ENCODE results near the gene SMIM33.
"Not testable (repeated sequence)": the region's sequence is repeated elsewhere in the genome, so short reads cannot be mapped to it uniquely, and the experiment has no call there.

Gene SMIM33

DNA sequence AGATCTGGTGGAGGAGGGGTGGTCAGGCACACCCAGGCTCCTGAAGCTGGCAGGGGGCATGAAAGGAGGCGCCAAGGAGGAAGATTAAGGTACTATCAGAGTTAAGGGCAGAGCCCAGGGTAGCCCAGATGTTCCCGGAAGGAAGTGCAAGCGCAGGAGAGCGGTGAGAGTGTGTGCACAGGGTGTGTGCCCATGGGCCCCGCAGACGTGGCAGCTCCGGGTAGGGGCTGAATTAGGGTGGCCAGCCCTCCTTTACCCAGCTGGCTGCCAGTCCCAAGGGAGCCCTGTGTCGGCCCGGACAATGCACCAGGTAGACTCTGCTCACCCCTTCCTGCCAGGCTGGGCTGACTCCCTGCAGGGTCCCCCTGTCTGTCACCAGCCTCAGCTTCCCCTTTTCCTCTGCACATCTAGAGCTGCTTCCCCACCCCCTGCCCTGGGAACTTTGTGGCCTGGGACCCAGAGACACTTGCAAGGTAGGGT, at the start of gene SMIM33:
SMIM33 (plus strand) TSS at position 184 of the 480 bp plus-strand sequence; CDS start at position 302, 118 bp downstream.
- DNase-seq (ENCODE audit: low read depth in 3 of 3) = no peak

DNA sequence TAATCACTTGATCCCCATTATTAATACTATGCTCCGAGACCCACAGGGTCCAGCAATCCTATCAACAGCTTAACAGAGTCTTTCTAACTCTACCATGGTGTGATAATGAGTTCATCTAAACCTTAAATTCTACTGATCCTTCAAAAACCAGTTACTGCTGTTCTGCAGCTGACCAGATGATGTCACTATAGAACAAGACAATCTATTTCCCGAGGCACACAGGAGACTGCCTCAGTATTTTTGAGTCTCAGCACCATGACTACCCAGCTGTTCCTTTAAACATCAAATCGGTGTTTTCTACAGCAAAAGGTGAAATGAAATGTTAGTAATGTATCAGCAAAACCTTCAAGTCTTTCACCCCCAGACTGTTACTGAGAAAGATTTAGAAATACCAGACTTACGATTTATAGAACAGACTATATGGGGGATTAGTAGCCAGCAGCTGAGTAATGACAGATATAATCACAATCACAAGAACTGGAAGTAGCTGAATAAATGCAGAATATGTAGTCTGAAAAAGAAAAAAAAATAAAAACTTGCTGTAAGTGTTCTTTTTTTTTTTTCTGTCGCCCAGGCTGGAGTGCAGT, 48.4 kb upstream of the SMIM33 start:
- peak in 1 of 3 donors; percentile 34 for DNase-seq (ENCODE audit: low read depth in 3 of 3)

DNA sequence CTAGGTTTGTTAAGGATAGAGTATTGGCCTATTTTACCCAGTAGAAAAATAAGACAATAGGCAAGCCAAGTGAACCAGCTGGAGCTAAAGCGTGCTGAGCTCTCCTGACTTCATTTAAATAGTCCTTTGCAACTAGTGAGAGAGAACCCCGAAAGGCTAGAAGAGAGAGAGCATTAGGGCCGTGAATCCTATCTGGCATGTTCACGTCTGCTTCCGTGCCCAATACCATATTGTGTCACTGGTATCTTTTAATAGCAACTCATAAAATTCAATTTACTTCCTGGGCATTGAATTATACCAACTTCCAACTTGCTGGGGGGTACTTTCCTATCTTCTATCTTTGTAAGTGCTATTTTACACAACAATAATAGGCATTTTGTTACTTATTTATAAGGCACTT, 45.3 kb upstream of the SMIM33 start:
- DNase-seq (ENCODE audit: low read depth in 3 of 3) = no peak

DNA sequence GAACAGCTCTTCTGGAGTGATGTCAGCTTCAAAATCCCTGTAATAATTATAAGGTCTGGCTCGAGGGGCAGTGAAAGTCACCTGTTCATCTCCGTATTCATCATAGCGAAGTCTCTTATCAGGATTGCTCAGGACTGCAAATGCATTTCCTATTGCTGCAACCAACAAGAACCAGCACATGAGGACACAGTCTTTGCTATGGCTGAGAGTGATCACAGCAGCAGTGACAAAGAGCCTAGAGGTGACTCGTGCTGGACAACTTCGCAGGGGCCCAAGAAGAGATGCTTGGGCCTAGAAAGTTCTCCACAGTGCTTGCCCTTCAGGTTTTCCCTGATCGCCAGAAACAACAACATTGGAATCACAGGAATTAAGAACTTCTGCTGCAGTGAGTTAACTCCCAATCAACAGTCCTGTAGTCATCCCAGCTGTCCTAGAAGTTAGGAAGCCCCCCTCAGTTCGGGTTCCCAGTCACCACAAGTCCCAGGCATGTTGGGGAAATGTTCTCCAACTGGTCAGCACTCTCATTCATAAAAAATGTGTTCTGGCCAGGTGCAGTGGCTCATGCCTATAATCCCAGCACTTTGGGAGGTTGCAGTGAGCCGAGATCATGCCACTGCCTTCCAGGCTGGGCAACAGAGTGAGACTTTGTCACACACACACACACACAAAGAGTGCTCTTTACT, 44.5 kb upstream of the SMIM33 start:
- DNase-seq (ENCODE audit: low read depth in 3 of 3) = no peak

DNA sequence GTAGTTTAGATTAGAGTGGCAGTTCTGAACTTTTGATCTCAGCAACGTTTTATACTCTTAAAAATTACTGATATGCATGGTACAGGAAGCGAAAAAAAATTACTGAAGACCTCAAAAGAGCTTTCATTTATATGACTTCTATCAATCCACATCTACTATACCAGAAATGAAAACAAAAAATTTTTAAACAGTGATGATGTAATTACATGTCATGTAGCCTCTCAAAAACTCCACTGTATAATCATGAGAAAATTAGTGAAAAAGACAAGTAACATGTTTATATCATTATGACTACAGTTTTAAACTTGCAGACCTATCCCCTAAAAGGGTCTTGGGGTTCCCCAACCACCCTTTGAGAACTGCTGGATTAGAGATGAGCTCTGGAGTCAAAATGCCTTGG, 40.8 kb upstream of the SMIM33 start:
- no peak for DNase-seq (ENCODE audit: low read depth in 3 of 3)

DNA sequence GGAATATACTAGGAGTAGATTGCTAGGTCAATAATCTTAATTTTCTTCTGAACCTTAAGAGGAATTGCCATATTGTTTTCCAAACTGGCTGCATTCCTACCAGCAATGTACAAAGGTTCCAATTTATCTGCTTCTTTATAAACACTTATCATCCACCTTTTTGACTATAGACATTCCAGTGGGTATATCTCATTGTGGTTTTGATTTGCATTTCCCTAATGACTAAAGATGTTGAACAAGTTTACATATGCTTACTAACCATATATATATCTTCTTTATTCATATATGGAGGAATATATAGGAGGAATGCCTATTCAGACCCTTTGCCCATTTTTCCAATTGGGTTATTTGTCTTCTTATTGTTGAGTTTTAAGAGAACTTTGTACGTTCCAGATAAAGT, 39.1 kb upstream of the SMIM33 start:
- DNase-seq (ENCODE audit: low read depth in 3 of 3) = no peak

DNA sequence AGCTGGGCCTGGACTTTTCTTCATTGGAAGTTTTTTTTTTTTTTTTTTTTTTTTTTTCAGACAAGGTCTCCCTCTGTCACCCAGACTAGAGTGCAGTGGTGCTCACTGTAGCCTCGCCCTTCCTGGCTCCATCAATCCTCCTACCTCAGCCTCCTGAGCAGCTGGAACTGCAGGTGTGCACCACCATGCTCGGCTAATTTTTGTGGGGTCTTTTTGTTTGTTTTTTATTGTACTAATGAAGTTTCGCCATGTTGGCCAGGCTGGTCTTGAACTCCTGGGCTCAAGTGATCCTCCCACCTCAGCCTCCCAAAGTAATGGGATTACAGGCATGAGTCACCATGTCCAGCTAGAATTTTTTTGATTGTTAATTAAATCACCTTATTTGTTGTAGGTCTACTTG, 35.1 kb upstream of the SMIM33 start:
- DNase-seq (ENCODE audit: low read depth in 3 of 3) = no peak

DNA sequence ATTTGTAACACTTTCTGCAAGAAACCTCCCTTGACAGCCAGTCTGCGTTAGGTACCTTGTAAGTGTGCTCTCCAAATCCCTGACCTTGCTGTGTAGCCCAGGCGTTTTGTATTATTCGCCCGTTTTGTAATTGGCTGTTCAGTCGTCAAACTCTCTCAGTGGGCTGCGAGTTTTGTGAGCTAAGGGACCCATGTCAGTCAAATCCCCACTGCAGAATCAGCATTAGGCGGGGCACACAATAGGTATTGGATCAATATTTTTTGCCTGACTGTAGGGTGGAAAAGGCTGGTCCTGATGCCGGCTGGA, 32.1 kb upstream of the SMIM33 start:
- DNase-seq (ENCODE audit: low read depth in 3 of 3) = no peak

DNA sequence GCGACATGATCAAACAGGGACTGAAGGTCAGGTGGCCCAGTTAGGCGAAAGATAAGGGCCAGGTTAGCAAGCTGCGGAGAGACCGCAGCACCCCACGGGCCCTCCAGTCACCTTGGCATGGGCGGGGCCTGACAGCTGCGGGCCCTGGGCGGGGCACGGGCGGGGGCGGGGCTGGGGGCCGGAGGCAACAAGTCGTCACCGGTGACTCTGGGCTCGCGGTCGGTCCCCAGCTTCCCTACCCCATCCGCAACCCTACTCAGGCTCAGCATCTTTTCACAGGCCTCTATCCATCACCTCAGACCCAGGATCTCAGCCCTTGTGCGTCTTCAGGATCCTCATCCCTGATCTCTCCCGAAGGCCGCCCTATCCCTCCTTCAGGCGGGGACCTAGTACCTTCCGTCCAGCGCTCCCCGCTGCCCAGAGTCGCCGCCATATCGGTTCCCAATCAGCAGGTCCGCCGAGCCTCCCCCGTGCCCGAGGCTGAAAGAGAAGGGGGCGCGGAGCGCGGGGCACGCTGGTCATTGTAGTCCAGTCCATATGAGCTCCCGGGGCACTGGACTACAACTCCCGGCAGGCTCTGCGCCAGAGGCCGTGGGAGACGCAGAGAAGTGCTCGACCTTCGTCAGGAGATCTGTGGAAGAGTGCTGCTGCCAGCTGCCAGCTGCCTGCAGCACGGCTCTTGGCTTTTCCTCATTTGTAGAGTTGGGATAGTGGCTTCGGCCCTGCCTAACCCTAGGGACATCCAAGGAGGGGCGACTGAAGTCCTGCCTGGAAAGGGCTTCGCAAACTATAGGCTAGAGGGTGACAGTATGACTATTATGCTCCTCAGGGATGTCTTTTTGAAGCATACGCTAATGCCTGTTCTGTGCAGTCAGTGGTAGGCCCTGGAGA, 31.5 kb upstream of the SMIM33 start, which contains the start of gene DNAJC18:
DNAJC18 (minus strand) TSS at position 513 of the 891 bp plus-strand sequence; CDS start at position 433, 80 bp downstream.
- peak; percentile 82 to 93 (median 87) for DNase-seq (ENCODE audit: low read depth in 3 of 3)

DNA sequence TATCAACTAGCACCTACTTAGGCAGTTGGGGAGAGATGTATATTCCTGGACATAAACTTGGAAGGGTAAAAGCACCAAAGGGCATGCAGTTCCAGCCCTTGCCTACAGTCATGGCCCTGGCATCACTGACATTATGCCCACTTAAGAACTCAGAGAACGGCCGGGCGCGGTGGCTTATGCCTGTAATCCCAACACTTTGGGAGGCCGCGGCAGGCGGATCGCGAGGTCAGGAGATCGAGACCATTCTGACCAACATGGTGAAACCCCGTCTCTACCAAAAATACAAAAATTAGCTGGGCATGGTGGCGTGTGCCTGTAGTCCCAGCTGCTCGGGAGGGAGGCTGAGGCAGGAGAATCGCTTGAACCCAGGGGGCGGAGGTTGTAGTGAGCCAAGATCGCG, 30.4 kb upstream of the SMIM33 start:
- DNase-seq (ENCODE audit: low read depth in 3 of 3) = not testable (repeated sequence)

DNA sequence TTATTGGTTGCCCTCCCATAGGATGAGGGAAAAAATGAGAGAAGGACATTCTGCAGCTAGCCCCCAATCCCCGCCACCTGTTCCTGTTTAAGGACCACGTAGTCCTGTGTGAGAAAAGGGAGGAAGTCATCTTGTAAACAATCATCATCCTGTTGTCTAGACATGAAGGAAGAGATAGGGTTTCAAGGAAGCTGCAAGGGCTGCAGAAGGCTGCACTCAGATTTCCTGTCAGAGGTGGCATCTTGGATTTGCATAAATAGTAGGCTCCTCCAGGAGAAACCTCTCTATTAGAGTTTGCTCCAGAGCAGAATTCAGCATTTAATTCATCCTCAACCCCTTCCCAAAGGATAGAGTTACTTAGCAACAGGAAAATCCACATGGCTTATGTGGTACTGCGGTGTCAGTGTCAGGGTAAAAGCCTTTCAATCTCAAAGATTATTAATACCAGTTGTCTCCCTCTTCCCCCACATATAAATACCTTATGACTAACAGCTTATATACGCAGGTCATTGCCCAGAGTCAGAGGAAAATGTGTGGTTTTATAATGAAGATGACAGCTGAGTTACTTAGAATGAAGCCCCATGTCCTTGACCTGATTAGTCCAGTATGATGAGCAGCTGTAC, 26.9 kb upstream of the SMIM33 start:
- DNase-seq (ENCODE audit: low read depth in 3 of 3) = no peak

DNA sequence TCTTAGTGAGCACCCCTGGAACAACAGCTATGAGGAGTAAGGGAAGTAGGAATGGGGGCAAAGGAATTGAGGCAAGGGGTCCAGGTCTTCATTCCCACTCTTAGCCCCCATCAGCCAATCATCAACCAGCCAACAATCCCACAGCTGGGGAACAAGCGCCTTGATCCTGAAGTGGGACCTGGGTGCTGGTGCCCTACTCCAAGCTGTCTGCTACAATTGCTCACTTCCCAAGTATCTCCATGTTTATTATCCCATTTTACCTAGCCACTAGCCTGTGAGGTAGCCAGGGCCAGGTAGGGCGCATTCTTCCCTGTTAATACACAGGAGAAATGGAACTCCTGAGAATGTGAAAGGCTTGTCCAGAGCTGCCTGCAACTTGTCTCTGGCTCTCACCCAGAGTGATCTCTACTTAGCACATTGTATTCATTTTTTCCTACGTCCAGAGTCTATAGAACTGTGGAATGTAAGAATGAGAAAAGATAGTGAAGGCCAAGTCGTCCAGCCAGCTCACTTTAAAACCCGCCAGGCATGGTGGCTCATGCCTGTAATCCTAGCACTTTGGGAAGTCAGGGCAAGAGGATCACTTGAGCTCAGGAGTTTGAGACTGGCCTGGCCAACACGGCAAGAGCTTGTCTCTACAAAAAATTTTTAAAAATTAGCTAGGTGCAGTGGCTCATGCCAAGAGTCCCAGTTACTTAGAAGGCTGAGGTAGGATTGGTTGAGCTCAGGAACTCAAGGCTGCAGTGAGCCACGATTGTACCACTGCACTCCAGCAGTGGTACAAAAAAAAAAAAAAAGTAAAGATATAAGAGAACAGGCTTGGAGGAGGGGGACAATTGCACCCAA, 25.3 kb upstream of the SMIM33 start:
- no peak for DNase-seq (ENCODE audit: low read depth in 3 of 3)

DNA sequence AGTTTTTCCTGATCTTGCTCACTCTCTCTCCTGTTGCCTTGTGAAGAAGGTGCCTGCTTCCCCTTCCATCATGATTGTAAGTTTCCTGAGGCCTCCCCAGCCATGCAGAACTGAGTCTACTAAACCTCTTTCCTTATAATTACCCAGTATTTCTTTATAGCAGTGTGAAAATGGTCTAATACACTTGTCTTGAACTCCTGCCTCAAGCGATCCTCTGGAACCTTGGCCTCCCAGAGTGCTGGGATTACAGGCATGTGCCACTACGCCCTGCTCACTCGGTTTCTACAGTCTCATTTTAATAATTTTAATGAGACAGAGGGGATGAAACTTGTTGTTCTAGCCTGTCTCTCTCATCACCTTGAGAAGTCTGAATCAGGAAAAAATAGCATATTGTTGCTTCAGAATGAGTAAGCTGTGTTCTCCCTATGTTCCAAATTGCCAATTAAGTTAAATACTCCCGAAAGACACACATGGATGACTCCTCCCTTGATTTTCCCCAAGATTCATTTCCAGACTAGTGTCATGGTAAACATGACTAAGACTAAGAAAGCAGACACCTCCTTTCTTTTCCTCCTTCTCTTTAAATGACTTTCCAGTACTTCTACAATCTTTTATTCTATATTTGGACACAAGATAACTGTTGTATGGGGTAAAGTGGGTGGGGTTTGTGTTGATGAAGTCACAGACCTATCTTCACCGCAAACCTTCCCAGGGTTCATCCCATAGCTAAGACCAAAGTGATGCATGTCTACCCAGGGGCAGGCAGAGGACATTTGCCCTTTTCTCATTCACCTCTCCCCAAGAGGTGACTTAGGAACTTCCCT, 23.6 kb upstream of the SMIM33 start:
- peak in 1 of 3 donors; percentile 48 for DNase-seq (ENCODE audit: low read depth in 3 of 3)

DNA sequence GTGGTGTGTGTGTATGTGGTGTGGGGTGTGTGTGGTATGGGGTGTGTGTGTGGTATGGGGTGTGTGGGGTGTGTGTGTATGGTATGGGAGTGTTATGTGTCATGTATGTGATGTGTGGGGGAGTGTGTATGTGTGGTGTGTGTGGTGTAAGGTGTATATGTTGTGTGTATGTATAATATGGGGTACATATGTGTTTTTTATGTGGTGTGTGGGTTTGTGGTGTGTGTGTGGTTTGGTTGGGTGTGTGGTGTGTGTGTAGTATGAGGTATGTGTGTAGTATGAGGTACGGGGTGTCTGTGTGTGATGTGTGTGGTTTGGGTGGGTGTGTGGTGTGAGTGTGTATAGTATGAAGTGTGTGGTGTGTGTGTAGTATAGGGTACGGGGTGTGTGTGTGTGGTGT, 19.6 kb upstream of the SMIM33 start:
- DNase-seq (ENCODE audit: low read depth in 3 of 3) = no peak

DNA sequence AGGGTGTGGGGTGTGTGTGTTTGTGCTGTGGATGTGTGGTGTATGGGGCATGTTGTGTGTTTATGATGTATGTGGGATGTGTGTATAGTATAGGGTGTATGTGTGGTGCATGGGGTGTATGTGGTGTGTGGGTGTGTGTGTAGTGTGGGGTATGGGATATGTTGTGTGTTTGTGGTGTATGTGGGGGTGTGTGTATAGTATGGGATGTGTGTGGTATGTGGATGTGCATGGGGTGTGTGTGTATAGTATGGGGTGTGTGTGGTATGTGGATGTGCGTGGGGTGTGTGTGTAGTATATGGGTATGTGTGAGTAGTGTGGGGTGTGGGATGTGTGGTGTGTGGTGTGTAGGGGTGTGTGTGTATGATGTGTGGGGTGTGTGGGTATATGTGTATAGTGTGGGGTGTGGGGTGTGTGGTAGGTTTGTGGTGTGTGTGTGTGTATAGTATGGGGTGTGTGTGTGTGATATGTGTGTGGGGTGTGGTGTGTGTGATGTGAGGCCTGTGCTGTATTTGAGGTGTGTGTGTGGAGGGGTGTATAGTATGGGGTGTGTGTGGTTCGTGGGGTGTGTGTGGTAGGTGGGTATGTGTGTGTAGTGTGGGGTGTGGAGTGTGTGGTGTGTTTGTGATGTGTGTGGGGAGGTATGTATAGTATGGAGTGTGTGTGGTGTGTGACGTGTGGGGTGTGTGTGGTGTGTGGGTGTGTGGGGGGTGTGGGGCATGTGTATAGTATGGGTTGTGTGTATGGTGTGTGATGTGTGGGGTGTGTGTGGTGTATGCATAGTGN, 18.7 kb upstream of the SMIM33 start:
- no peak for DNase-seq (ENCODE audit: low read depth in 3 of 3)

DNA sequence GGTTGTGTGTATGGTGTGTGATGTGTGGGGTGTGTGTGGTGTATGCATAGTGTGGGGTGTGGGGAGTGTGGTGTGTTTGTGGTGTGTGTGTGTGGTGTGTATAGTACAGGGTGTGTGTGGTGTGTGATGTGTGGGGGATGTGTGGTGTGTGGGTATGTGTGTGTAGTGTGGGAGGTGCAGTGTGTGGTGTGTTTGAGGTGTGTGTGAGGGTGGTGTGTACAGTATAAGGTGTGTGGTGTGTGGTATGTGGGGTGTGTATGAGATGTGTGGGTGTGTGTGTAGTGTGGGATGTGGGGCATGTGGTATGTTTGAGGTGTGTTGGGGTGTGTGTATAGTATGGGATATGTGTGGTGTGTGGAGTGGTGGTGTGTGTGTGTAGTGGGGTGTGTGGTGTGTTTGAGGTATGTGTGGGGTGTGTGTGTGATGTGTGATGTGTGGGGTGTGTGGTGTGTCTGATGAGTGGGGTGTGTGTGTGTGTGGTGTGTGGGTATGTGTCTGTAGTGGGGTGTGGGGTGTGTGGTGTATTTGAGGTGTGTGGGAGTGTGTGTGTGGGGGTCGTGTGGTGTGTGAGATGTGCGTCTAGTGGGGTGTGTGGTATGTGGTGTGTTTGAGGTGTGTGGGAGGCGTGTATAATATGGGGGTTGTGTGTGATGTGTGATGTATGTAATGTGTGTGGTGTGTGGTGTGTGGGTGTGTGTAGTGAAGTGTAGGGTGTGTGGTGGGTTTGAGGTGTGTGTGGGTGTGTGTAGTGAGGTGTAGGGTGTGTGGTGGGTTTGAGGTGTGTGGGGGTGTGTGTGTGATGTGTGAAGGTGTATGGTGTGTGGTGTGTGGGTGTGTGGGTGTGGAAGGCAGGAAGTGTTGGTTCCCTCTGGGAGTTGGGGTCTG, 16.9 kb upstream of the SMIM33 start:
- no peak for DNase-seq (ENCODE audit: low read depth in 3 of 3)

DNA sequence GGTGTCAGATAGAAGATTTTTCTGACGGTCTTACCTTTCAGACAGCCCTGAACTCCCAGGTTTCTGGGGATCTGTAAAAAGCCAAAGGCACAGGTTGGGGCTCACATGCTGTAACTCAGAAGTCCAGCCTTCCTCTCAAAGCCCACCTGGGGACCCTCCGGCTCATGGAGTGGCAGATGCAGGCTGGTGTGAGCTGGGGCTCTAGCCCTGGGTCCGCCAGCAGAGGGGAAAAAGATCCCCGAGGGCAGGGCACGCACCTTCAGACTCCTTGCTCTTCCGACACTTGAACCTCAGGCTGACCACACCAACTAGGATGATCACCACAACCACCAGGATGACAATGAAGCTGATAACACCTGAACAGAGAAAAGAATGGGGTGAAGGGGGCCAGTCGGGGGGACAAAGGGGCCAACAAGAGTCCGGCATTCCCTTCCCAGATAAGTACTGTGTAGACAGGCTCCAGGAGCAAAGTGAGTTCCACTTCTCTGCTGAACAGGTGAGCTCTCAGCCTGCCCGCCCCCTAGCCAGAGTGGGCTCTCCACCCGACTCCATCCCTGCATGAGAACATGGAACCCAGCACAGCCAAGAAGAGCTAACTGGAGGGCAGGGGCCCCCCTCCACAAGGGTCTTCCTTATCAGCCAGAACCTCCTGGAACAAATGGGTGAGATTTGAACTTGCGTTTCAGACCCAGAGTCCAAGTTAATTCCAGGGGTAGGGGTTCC, 16.1 kb upstream of the SMIM33 start:
- no peak for DNase-seq (ENCODE audit: low read depth in 3 of 3)

DNA sequence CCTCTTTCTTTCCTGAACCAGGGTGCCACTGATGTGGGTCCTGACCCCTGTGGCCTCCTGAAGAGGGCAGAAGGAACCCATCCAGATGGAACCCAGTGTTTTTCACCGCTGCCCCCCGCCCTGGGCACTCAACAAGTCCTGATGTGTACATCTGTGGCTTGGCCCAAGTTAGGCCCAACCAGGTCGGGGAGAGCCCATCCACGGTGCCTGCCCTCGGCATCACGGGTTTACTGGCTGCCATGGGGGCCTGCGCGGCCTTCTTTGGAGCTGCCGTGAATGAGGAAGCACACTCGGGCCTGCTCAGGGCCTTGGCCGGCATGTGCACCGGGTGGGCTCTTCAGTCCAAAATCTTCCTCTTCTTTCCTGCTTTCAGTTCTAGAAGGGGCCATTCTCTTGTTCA, 14.0 kb upstream of the SMIM33 start:
- no peak for DNase-seq (ENCODE audit: low read depth in 3 of 3)
